ENCODE measurements around the gene EFNA4. TPM values are rescaled to one million over a fixed set of nuclear protein-coding genes. Genes with fewer than 3 reads are reported as not detected.

The EFNA4 gene
- total RNA-seq, 2 experiments from 2014 or later = 6.6 to 8.5 TPM

DNA sequence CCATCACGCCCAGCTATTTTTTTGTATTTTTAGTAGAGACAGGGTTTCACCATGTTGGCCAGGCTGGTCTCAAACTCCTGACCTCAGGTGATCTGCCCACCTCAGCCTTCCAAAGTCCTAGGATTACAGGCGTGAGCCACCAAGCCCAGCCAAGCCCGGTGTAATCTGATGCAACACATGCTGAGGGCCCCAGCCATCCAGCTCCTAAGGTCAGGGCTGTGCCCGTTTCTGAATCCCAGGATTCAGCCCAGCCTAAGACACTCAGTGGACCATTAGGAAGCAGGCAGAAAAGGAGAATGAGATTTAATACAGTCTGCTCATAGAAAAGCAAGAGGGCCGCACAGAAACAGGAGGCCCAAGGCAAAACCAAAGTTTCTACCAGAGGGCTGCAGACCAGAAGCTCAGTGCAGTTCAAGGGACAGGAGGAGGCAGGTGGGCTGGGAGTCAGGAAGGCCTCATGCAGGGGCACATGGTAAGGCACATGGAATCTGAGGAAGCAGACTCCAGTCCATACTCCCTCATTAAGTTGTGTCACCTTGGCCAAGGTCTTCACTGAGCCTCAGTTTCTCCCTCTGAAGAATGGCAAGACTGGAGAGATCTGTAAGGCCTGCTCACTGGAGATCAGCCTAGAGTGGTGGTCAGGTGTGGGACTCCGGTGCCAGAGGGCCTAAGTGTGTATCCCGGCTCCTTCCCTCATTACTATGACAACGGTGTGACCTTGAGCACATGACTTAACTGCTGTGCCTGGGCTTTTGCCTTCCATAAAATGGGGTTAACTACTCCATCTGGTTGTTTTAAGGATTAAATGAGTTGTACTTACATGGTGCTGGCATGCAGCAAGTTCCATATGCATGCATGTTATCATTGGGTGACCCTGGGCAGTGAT lies 14.8 kb upstream of the EFNA4 start:
- no peak for DNase-seq
- Mint-ChIP-seq H3K27me3 (no peaks in the 10 kb centered on the region), H3K36me3 (ENCODE audit: low read depth) (no peaks in the 10 kb centered on the region), H3K27ac (no peak overlapping the region), H3K9me3 (no peaks in the 10 kb centered on the region), H3K4me1 (peaks cover 40% of the 10 kb centered on the region), H3K4me3 (no peak overlapping the region)
- CTCF ChIA-PET = interaction anchor here (0.6 to 12.9 kb wide), 2 partner anchors 9 to 435 kb away, joined by 4 to 107 read pairs; no protein-coding TSS in a partner anchor
- POLR2A ChIA-PET = no interaction called here

DNA sequence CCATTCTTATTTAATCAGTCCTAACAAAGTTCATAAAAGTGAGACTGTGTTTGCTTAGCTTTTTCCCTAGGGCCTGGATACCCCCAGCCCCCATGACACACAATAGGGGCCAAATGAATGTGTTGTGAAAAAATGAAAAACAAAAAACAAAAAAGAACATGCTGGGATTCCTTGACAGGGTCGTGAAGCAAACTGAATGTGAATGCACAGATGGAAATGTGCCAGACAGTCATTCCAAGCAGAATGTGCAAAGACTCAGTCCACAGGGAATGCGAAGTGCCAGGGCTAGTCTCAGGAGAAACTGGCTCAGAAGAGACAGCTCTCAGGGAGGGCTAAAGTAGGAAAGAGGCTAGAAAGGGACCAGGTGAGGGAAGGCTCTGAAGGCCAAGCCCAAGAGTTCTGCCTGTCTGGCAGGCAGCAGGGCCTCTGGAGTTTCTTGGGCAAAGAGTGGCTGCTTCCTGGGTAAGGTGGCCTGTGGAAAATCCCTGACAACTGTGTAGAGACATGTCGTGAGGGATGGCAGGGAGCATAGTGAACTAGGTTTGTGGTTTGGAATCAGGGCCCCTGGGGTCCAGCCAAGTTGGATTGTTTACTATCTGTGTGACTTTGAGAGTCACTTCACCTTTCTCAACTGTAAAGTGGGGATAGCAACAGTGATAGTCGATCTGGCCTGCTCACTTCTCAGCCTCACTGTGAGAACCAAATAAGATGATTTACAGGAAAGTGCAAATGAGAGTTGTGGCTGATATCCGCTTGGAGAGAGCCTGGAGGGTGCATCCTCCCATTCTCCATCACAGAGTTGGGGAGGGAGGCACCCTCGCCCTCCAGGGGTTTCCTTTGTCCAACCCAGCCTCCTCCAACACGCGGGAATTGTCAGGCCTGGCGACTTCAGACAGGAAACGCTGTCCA lies 13.6 kb upstream of the EFNA4 start:
- peak overlapping the region; percentile 80 for H3K27ac Mint-ChIP-seq
- peak overlapping the region; percentile 84 for H3K4me3 Mint-ChIP-seq
- ChIA-PET CTCF (interaction anchor here (1.0 to 12.9 kb wide), 9 partner anchors 8 to 490 kb away, joined by 3 to 107 read pairs (median 16); partner anchors contain the start of genes EFNA4 and KRTCAP2), POLR2A (interaction anchor here (0.6 to 1.5 kb wide), 10 partner anchors 10 to 582 kb away, joined by 3 to 7 read pairs (median 3); partner anchors contain the start of genes CKS1B and PBXIP1)
- DNase-seq = no peak
- H3K36me3 Mint-ChIP-seq (ENCODE audit: low read depth) = no peaks in the 10 kb centered on the region
- H3K27me3 Mint-ChIP-seq = no peaks in the 10 kb centered on the region
- H3K4me1 Mint-ChIP-seq = peaks cover 33% of the 10 kb centered on the region
- H3K9me3 Mint-ChIP-seq = no peaks in the 10 kb centered on the region

DNA sequence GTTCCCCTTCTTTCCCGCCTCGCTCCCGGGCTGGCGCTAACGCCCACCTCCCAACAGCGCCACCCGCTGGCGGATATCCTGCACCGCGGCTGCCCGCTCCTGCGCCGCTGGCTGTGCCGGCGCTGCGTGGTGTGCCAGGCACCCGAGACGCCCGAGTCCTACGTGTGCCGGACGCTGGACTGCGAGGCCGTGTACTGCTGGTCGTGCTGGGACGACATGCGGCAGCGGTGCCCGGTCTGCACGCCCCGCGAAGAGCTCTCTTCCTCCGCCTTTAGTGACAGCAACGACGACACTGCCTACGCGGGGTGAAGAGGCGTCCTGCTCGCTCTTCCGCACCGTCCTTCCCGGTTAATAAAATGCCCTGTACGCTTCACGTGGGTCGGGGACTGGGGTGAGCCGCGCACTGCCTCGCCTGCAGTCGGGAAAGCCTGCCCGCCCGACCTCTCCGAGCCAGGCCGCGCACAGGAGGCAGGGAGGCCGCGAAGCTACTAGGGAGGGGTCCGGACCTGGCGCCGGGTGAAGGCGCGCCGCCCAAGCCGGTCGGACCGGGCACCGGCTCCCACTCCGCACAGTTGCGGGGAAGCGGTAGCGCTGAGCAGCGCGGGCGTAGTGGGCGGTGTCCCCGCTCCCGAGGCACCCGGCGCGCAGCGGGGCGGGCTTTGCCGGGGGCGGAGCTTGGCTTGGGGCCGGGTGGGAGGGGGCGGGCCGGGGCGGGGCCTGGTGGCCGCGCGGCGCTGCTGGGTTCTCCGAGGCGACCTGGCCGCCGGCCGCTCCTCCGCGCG lies 12.8 kb upstream of the EFNA4 start, which contains the start of gene ADAM15:
ADAM15 (plus strand) TSS at position 757 of the 782 bp plus-strand sequence. CDS start 71 bp downstream, outside the sequence.
- CTCF ChIA-PET = interaction anchor here (0.6 to 6.4 kb wide), 24 partner anchors 9 to 491 kb away, joined by 3 to 65 read pairs (median 4); partner anchors contain the start of genes EFNA4, FLAD1, KRTCAP2 and PMVK
- Mint-ChIP-seq H3K27me3 (no peaks in the 10 kb centered on the region), H3K9me3 (no peaks in the 10 kb centered on the region), H3K36me3 (ENCODE audit: low read depth) (peaks cover 3% of the 10 kb centered on the region), H3K27ac (peak within 1 kb of the TSS; percentile 80), H3K4me1 (peaks cover 30% of the 10 kb centered on the region), H3K4me3 (peak within 1 kb of the TSS; percentile 84)
- peak; percentile 86 for DNase-seq
- POLR2A ChIA-PET = interaction anchor here (0.6 to 2.2 kb wide), 18 partner anchors 9 to 582 kb away, joined by 3 to 9 read pairs (median 3); partner anchors contain the start of genes CKS1B, FLAD1, PBXIP1 and PMVK

DNA sequence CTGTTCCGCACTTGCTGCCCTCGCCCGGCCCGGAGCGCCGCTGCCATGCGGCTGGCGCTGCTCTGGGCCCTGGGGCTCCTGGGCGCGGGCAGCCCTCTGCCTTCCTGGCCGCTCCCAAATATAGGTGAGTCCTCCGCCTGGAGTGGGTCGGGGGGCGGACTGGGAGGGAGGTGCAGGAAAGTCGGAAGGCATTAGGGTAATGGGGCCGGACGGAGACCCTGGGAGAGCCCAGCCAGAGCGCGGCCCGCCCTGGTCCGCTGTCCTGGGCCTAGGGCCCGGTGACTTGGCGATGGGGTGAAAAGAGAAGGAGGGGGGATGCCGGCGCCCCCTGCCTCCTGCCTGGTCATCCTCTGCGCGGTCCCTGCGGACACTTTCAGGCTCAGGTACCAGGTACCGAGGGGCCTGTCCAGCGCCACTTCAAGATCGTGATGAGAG lies 12.2 kb upstream of the EFNA4 start:
- Mint-ChIP-seq H3K9me3 (no peaks in the 10 kb centered on the region), H3K36me3 (ENCODE audit: low read depth) (peaks cover 9% of the 10 kb centered on the region), H3K27me3 (no peaks in the 10 kb centered on the region), H3K27ac (peak overlapping the region; percentile 68), H3K4me1 (peaks cover 30% of the 10 kb centered on the region), H3K4me3 (peak overlapping the region; percentile 84)
- CTCF ChIA-PET = interaction anchor here (0.6 to 6.4 kb wide), 24 partner anchors 10 to 491 kb away, joined by 3 to 65 read pairs (median 4); partner anchors contain the start of genes EFNA4, FLAD1, KRTCAP2 and PMVK
- POLR2A ChIA-PET = interaction anchor here (0.8 to 2.2 kb wide), 11 partner anchors 8 to 143 kb away, joined by 3 to 9 read pairs (median 4); partner anchors contain the start of genes CKS1B, FLAD1 and PMVK
- no peak for DNase-seq

DNA sequence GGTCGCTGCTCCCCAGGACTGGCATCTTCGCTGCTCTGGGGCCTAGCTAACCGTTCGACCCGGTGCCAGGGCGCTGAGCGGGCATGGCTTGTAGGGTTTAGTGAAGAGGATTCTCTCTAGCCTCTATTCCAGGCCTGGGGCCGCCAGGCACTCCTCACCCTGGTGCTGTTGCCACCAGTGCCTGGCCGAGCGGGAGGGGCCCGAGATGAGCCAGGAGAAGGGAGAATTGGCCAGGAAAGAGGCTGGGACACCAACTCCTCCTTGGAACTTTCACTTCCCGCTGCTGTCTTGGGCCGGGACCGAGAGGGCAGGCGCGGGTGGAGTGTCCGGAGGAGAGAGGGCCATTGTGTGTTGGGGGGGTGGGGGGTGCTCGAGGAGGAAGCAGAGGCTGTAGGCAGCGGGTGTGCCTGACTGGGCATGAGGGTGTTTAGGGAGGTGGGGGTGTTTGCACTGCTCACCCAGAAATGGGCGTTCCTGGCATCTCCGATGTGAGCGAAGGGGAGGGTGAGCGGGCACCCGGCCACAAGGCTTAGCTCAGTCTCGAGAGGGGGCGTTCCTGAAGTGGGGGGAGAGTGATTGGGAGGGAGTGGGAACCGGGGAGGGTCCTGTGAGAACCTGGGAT lies 11.7 kb upstream of the EFNA4 start:
- Mint-ChIP-seq H3K36me3 (ENCODE audit: low read depth) (peaks cover 12% of the 10 kb centered on the region), H3K4me3 (peak overlapping the region; percentile 84), H3K27ac (peak overlapping the region; percentile 68), H3K27me3 (no peaks in the 10 kb centered on the region), H3K4me1 (peaks cover 30% of the 10 kb centered on the region), H3K9me3 (no peaks in the 10 kb centered on the region)
- peak; percentile 54 for DNase-seq
- ChIA-PET CTCF (interaction anchor here (0.9 to 6.4 kb wide), 10 partner anchors 10 to 121 kb away, joined by 3 to 65 read pairs (median 10); partner anchors contain the start of genes EFNA4, KRTCAP2 and PMVK), POLR2A (interaction anchor here (0.8 to 2.2 kb wide), 10 partner anchors 8 to 143 kb away, joined by 3 to 9 read pairs (median 4); partner anchors contain the start of genes FLAD1 and PMVK)

DNA sequence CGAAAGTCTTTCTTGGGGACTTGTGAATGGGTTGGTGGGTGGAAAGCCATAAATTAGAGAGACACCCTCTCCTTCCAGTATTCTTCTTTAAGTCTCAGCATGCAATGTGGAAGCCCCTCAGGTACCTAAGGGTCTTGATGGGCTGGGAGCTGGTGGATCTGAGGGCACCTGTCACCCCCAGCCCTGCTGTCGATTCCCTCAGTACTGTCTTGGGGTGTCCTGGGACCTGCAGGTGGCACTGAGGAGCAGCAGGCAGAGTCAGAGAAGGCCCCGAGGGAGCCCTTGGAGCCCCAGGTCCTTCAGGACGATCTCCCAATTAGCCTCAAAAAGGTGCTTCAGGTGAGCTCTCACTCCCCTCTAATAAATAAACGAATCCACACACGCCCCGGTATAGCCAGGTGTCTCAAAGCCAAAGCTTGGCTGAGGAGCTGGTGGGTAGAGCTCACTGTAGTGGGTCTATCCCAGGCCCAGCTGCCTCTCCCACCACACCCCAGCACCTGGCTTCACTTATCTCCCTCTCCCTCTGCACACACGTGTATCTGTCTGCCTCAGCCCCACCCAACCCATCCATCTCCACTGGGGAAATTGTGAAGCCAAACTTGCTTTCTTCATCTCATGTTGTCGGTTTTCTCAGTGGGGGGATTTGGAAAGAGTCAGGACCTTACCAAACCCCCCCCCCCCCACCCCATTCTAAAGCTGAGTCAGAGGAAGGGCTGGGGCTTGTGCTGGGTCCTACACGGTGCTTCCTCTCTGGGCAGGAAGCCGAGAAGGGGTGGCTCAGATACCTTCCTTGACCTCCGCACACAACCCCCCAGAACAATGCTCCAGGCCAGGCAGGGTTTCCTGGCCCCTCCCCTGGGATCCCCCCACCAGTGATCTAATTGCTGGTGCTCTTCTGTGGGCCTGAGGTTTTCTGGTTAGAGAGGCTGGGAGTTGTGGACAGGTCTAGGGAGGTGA lies 10.8 kb upstream of the EFNA4 start:
- no peaks in the 10 kb centered on the region for H3K9me3 Mint-ChIP-seq
- H3K27me3 Mint-ChIP-seq = no peaks in the 10 kb centered on the region
- ChIA-PET POLR2A (interaction anchor here (0.8 to 2.4 kb wide), 9 partner anchors 8 to 142 kb away, joined by 3 to 9 read pairs (median 4); partner anchors contain the start of genes CKS1B and PMVK), CTCF (interaction anchor here (0.7 to 6.4 kb wide), 11 partner anchors 9 to 120 kb away, joined by 3 to 65 read pairs (median 4); partner anchors contain the start of genes EFNA4, FLAD1, KRTCAP2 and PMVK)
- H3K27ac Mint-ChIP-seq = peak overlapping the region; percentile 84
- peaks cover 30% of the 10 kb centered on the region for H3K4me1 Mint-ChIP-seq
- H3K36me3 Mint-ChIP-seq (ENCODE audit: low read depth) = peaks cover 12% of the 10 kb centered on the region
- DNase-seq = peak; percentile 42
- peak overlapping the region; percentile 84 for H3K4me3 Mint-ChIP-seq

DNA sequence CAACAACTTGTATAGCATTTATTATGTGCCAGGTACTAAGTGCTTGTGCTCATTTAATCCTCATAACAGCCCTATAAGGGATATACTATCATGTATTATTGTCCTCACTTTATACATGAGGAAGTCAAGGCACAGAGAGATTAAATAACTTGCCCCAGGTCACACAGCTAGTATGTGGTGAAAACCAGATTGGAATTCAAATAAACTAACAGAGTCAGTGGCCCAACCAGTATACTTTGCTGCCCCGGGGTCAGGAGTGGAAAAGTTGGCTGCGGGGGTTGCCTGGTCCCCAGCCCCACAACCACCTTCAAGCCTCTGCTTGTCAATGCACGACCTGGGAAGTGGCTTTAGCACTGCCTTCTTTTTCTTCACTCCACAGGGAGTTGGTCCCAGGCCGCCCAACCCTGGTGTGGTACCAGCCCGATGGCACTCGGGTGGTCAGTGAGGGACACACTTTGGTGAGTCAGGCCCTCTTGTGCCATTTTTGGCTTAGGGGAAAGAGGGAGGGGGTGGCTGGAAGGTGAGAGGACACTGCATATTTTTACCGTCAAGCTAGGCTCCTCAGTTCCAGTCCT lies 9.9 kb upstream of the EFNA4 start:
- no peaks in the 10 kb centered on the region for H3K9me3 Mint-ChIP-seq
- no peak for DNase-seq
- H3K4me3 Mint-ChIP-seq = peak overlapping the region; percentile 84
- H3K27me3 Mint-ChIP-seq = no peaks in the 10 kb centered on the region
- H3K27ac Mint-ChIP-seq = peak overlapping the region; percentile 84
- ChIA-PET POLR2A (interaction anchor here (2.1 to 2.4 kb wide), 2 partner anchors 80 to 117 kb away, joined by 5 to 9 read pairs; partner anchors contain the start of genes CKS1B and PMVK), CTCF (interaction anchor here (1.0 to 8.3 kb wide), 9 partner anchors 8 to 117 kb away, joined by 4 to 107 read pairs (median 5); partner anchors contain the start of genes EFNA4, FLAD1 and PMVK)
- peaks cover 30% of the 10 kb centered on the region for H3K4me1 Mint-ChIP-seq
- peaks cover 15% of the 10 kb centered on the region for H3K36me3 Mint-ChIP-seq (ENCODE audit: low read depth)

DNA sequence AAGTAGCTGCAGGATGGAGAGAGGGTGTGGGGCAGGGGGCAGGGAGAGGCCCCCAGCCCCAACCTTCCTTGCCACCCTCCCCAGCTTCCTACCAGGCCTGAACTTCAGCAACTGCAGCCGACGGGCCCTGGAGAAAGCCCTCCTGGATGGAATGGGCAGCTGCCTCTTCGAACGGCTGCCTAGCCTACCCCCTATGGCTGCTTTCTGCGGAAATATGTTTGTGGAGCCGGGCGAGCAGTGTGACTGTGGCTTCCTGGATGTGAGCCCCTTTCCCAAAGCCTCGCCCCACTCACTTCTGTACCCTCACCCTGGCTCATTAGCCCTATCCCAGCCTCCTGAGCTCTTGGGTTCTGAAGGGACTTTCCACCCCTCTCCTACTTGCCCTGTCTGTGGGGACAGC lies 6.4 kb upstream of the EFNA4 start:
- H3K9me3 Mint-ChIP-seq = no peaks in the 10 kb centered on the region
- H3K27ac Mint-ChIP-seq = no peak overlapping the region
- ChIA-PET CTCF (interaction anchor here (1.5 to 12.1 kb wide), 3 partner anchors 14 to 35 kb away, joined by 3 to 121 read pairs (median 107); no protein-coding TSS in a partner anchor), POLR2A (interaction anchor here (1.2 to 2.0 kb wide), 2 partner anchors 12 to 74 kb away, joined by 4 to 5 read pairs; partner anchors contain the start of gene FLAD1)
- peaks cover 26% of the 10 kb centered on the region for H3K4me1 Mint-ChIP-seq
- no peak for DNase-seq
- peaks cover 19% of the 10 kb centered on the region for H3K36me3 Mint-ChIP-seq (ENCODE audit: low read depth)
- no peaks in the 10 kb centered on the region for H3K27me3 Mint-ChIP-seq
- H3K4me3 Mint-ChIP-seq = no peak overlapping the region

DNA sequence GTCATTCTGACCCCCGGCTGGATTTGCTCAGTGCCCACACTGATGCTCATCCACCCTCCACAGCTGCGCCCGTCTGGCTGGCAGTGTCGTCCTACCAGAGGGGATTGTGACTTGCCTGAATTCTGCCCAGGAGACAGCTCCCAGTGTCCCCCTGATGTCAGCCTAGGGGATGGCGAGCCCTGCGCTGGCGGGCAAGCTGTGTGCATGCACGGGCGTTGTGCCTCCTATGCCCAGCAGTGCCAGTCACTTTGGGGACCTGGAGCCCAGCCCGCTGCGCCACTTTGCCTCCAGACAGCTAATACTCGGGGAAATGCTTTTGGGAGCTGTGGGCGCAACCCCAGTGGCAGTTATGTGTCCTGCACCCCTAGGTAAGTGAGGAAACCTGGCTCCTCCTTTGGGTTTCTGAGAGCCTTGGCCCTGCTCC lies 5.7 kb upstream of the EFNA4 start:
- Mint-ChIP-seq H3K36me3 (ENCODE audit: low read depth) (peaks cover 19% of the 10 kb centered on the region), H3K9me3 (no peaks in the 10 kb centered on the region), H3K4me1 (peaks cover 24% of the 10 kb centered on the region), H3K4me3 (no peak overlapping the region), H3K27me3 (no peaks in the 10 kb centered on the region), H3K27ac (no peak overlapping the region)
- DNase-seq = no peak
- ChIA-PET CTCF (interaction anchor here (8.3 to 12.1 kb wide), 2 partner anchors 15 to 27 kb away, joined by 107 to 121 read pairs; no protein-coding TSS in a partner anchor), POLR2A (interaction anchor here (2.0 kb wide), 1 partner anchor 13 kb away, joined by 5 read pairs; no protein-coding TSS in a partner anchor)
